OCI-LY7 (cell line): ENCODE data around the gene GOLGA8A. TPM values are rescaled to one million over a fixed set of nuclear protein-coding genes. Genes with fewer than 3 reads are reported as not detected.
"Not testable (repeated sequence)": the region's sequence is repeated elsewhere in the genome, so short reads cannot be mapped to it uniquely, and the experiment has no call there.

Experiments
- BruUV-seq: library from RNA; stranded (reverse); fragments of 400-500 nt; replicated peaks from 2 replicates; lab custom pipeline; 2021; lab: Mats Ljungman, UMichigan
- CTCF ChIA-PET: fragments of 300-600 bp; sonication (Branson Sonifier 250); formaldehyde crosslinking; loops from one replicate; lab custom pipeline; 2022; ENCODE audit warnings: antibody characterized with exemption; ENCODE audit not compliant: unreplicated experiment; lab: Charles Lee
- POLR2A ChIA-PET: fragments of 300-600 bp; sonication (Branson Sonifier 250); formaldehyde crosslinking; loops from one replicate; lab custom pipeline; 2022; ENCODE audit warnings: antibody characterized with exemption; lab: Charles Lee
- DNase-seq: peaks from one replicate; pipeline ENCODE4 v3.0.0-alpha.2; 2015; ENCODE audit warnings: low spot score
- H2AFZ ChIP-seq: fragments of 200-600 bp; sonication (generic), shearing (Covaris generic); 2 replicates; pipeline ENCODE4 v1.6.1; 2014; ENCODE audit warnings: mild to moderate bottlenecking, antibody characterized with exemption, low read length, moderate library complexity
- H3K27ac ChIP-seq: fragments of 200-600 bp; sonication (generic); 2 replicates; pipeline ENCODE4 v1.5.1; 2014; ENCODE audit warnings: mixed run types, low read depth, mild to moderate bottlenecking, moderate library complexity, low read length, inconsistent platforms; ENCODE audit not compliant: poor library complexity, severe bottlenecking
- H3K36me3 ChIP-seq: fragments of 200-600 bp; sonication (generic); 2 replicates; pipeline ENCODE4 v1.6.1; 2014; ENCODE audit warnings: mild to moderate bottlenecking, antibody characterized with exemption, low read length, moderate library complexity, mixed read lengths; ENCODE audit not compliant: insufficient read depth
- H3K4me1 ChIP-seq: fragments of 200-600 bp; sonication (generic); 2 replicates; pipeline ENCODE4 v1.5.1; 2014; ENCODE audit warnings: mild to moderate bottlenecking, low read length; ENCODE audit not compliant: insufficient read depth, poor library complexity, severe bottlenecking
- H3K4me2 ChIP-seq: fragments of 200-600 bp; sonication (generic); 2 replicates; pipeline ENCODE4 v1.6.1; 2014; ENCODE audit warnings: mild to moderate bottlenecking, low read length
- H3K4me3 ChIP-seq: fragments of 200-600 bp; sonication (generic); 2 replicates; pipeline ENCODE4 v1.5.1; 2014; ENCODE audit warnings: mild to moderate bottlenecking, low read depth, low read length; ENCODE audit not compliant: poor library complexity, severe bottlenecking
- H3K79me2 ChIP-seq: fragments of 200-600 bp; sonication (generic); 2 replicates; pipeline ENCODE4 v1.6.1; 2016; ENCODE audit warnings: low read depth, mild to moderate bottlenecking, low read length, moderate library complexity, mixed read lengths; ENCODE audit not compliant: insufficient read depth
- H3K9me2 ChIP-seq: fragments of 200-600 bp; sonication (generic); 2 replicates; pipeline ENCODE4 v1.6.1; 2016; ENCODE audit warnings: mild to moderate bottlenecking, low read length, mixed read lengths; ENCODE audit not compliant: insufficient read depth
- H3K9me3 ChIP-seq: fragments of 200-600 bp; sonication (generic); 2 replicates; pipeline ENCODE4 v1.6.1; 2014; ENCODE audit warnings: mild to moderate bottlenecking, mixed run types, low read length, mixed read lengths
- H4K20me1 ChIP-seq: fragments of 200-600 bp; sonication (generic); 2 replicates; pipeline ENCODE4 v1.6.1; 2014; ENCODE audit warnings: mild to moderate bottlenecking, antibody characterized with exemption, low read length, moderate library complexity, mixed read lengths; ENCODE audit not compliant: insufficient read depth
- CTCF ChIP-seq: fragments of 200-600 bp; sonication (generic); conservative IDR thresholded peaks from 2 replicates; pipeline ENCODE4 v1.5.1; 2014; ENCODE audit warnings: mild to moderate bottlenecking, antibody characterized with exemption, low read length, moderate library complexity, mixed read lengths
- EZH2phosphoT487 ChIP-seq: fragments of 200-600 bp; sonication (generic); IDR thresholded peaks from 2 replicates; pipeline ENCODE4 v1.6.1; 2018; ENCODE audit warnings: low read depth, borderline replicate concordance, mild to moderate bottlenecking, mixed run types, antibody characterized with exemption, low read length, moderate library complexity, mixed read lengths
- intact Hi-C: fragments of 100-400 bp; cut with micrococcal nuclease; formaldehyde crosslinking; loops from one replicate; pipeline ENCODE4 v1.10.0; 2022; ENCODE audit not compliant: unreplicated experiment
- total RNA-seq, 2 experiments: library from RNA; depleted of rRNA in 1 of 2; stranded (reverse); fragments of >200 nt in 1 of 2; shearing (Covaris generic) in 1 of 2; gene quantifications; 2 replicates each; pipeline ENCODE4 v1.2.3, GENCODE V29; 2014 to 2022

The GOLGA8A gene
- total RNA-seq, 2 experiments from 2014 or later, result 8.5 to 10.7 TPM

GRCh38 chr15:34435658-34436057 lies 1.9 kb downstream of the GOLGA8A start:
- Histone ChIP-seq H3K9me2 (no peaks in the 10 kb centered on the region), H3K27ac (no peak overlapping the region), H3K4me3 (no peak overlapping the region), H3K79me2 (no peaks in the 10 kb centered on the region), H2AFZ (no peak overlapping the region), H3K9me3 (no peaks in the 10 kb centered on the region), H3K36me3 (no peaks in the 10 kb centered on the region), H4K20me1 (no peaks in the 10 kb centered on the region), H3K4me2 (no peak overlapping the region), H3K4me1 (no peaks in the 10 kb centered on the region)
- no peak for TF ChIP-seq CTCF
- TF ChIP-seq EZH2phosphoT487, result no peak
- ChIA-PET CTCF (no interaction called here), POLR2A (no interaction called here)
- intact Hi-C loops, result no loop called here
- no peak for DNase-seq
- BruUV-seq, result no TSS peak

- ChIA-PET CTCF (no interaction called here), POLR2A (no interaction called here)
- intact Hi-C loops, result no loop called here
- Histone ChIP-seq H3K9me2 (no peaks in the 10 kb centered on the region), H3K79me2 (no peaks in the 10 kb centered on the region), H2AFZ (no peak overlapping the region), H3K4me2 (no peak overlapping the region), H3K36me3 (no peaks in the 10 kb centered on the region), H3K4me1 (no peaks in the 10 kb centered on the region), H3K27ac (no peak overlapping the region), H3K9me3 (no peaks in the 10 kb centered on the region), H3K4me3 (no peak overlapping the region), H4K20me1 (no peaks in the 10 kb centered on the region)
- BruUV-seq, result no TSS peak
- DNase-seq, result no peak
- TF ChIP-seq EZH2phosphoT487, result no peak
- TF ChIP-seq CTCF, result no peak
These were observed 2.8 kb downstream of the GOLGA8A start for GRCh38 chr15:34434627-34435305.

GRCh38 chr15:34433956-34434626 lies 3.5 kb downstream of the GOLGA8A start:
- H4K20me1 ChIP-seq, H3K4me2 ChIP-seq, H3K36me3 ChIP-seq, CTCF ChIA-PET, H3K9me2 ChIP-seq, H3K27ac ChIP-seq, H3K4me3 ChIP-seq, intact Hi-C loops, H2AFZ ChIP-seq, DNase-seq, BruUV-seq, H3K4me1 ChIP-seq, H3K9me3 ChIP-seq, H3K79me2 ChIP-seq, POLR2A ChIA-PET: not testable (repeated sequence)

- H3K9me2 ChIP-seq, H4K20me1 ChIP-seq, H3K4me3 ChIP-seq, BruUV-seq, H3K9me3 ChIP-seq, intact Hi-C loops, H3K4me1 ChIP-seq, DNase-seq, H3K79me2 ChIP-seq, H3K4me2 ChIP-seq, H3K27ac ChIP-seq, CTCF ChIA-PET, H3K36me3 ChIP-seq, H2AFZ ChIP-seq: not testable (repeated sequence)
- POLR2A ChIA-PET, result interaction anchor here (1.0 kb wide), 1 partner anchor 75 kb away, joined by 6 read pairs; no protein-coding TSS in a partner anchor
These were observed 7.0 kb downstream of the GOLGA8A start for GRCh38 chr15:34430642-34431041.
